Right ventricle myocardium inferior (tissue), 1 donor: ENCODE results near the gene DCLRE1A. TPM values are rescaled to one million over a fixed set of nuclear protein-coding genes. Genes with fewer than 3 reads are reported as not detected.
"Not testable (repeated sequence)": the region's sequence is repeated elsewhere in the genome, so short reads cannot be mapped to it uniquely, and the experiment has no call there.

Source experiments
- ATAC-seq: fragments of 200-7000 bp; cut with Tn5 transposase; one replicate; pipeline ENCODE4 v1.9.1; 2020; ENCODE audit warnings: mild to moderate bottlenecking, moderate library complexity
- DNase-seq: peaks from one replicate; pipeline ENCODE4 v3.0.0; 2021; ENCODE audit errors: missing footprints
- intact Hi-C: fragments of 100-400 bp; cut with DNase I; formaldehyde crosslinking; loops from one replicate; pipeline ENCODE4 v1.11.0; 2022
- total RNA-seq: library from RNA; stranded (reverse); fragmentation: NEBNext Ultra II Directional; extraction: Animal tissue kit (Norgen Biotek cat#: 25700); gene quantifications from one replicate; pipeline ENCODE4 v1.2.1, GENCODE V29; 2021
- donor health status: DM: no; HTN: yes; CAD: no; lungs with severe emphysema.

The DCLRE1A gene
- total RNA-seq, 1 donor from 2014 or later, result 6.8 TPM

- intact Hi-C loops, result no loop called here
- DNase-seq (no peak), ATAC-seq (no peak)
Observed at GRCh38 chr10:113866551-113867394, 12.9 kb upstream of the DCLRE1A start.

- intact Hi-C loops, result no loop called here
- DNase-seq (no peak), ATAC-seq (no peak)
Observed at GRCh38 chr10:113865901-113866300, 12.0 kb upstream of the DCLRE1A start.

- no peak for DNase-seq
- intact Hi-C loops, result loop anchor here (5.0 kb wide), 1 partner anchor 33 kb away; no protein-coding TSS in a partner anchor
- ATAC-seq, result no peak
Observed at GRCh38 chr10:113859261-113859660, 5.4 kb upstream of the DCLRE1A start.

GRCh38 chr10:113858541-113858940, 4.7 kb upstream of the DCLRE1A start:
- intact Hi-C loops, result loop anchor here (5.0 kb wide), 1 partner anchor 34 kb away; no protein-coding TSS in a partner anchor
- DNase-seq (no peak), ATAC-seq (peak; percentile 43)

GRCh38 chr10:113857210-113857609, 3.3 kb upstream of the DCLRE1A start:
- intact Hi-C loops, result loop anchor here (5.0 kb wide), 1 partner anchor 35 kb away; no protein-coding TSS in a partner anchor
- ATAC-seq, result no peak
- DNase-seq, result no peak

- ATAC-seq (no peak), DNase-seq (no peak)
- intact Hi-C loops, result loop anchor here (5.0 kb wide), 1 partner anchor 36 kb away; no protein-coding TSS in a partner anchor
Observed at GRCh38 chr10:113856563-113856962, 2.7 kb upstream of the DCLRE1A start.

- peak; percentile 68 for ATAC-seq
- intact Hi-C loops, result loop anchor here (2.0 to 5.0 kb wide), 5 partner anchors 37 to 246 kb away; partner anchors contain the start of gene ADRB1
- peak; percentile 74 for DNase-seq
Observed at GRCh38 chr10:113854761-113855588, 1.1 kb upstream of the DCLRE1A start.

GRCh38 chr10:113853578-113854012, 287 bp downstream of the DCLRE1A start:
- DNase-seq (no peak), ATAC-seq (peak; percentile 29)
- intact Hi-C loops, result loop anchor here (2.0 to 5.0 kb wide), 4 partner anchors 56 to 247 kb away; partner anchors contain the start of gene ADRB1

- intact Hi-C loops, result loop anchor here (5.0 kb wide), 2 partner anchors 53 to 217 kb away; no protein-coding TSS in a partner anchor
- ATAC-seq (no peak), DNase-seq (no peak)
Observed at GRCh38 chr10:113849946-113850345, 3.9 kb downstream of the DCLRE1A start.

GRCh38 chr10:113849140-113849803, 4.6 kb downstream of the DCLRE1A start:
- intact Hi-C loops, result no loop called here
- ATAC-seq (no peak), DNase-seq (no peak)

GRCh38 chr10:113846036-113846435, 7.8 kb downstream of the DCLRE1A start:
- intact Hi-C loops, result no loop called here
- ATAC-seq, result no peak
- DNase-seq, result no peak

GRCh38 chr10:113843972-113844485, 9.9 kb downstream of the DCLRE1A start:
- DNase-seq (no peak), ATAC-seq (no peak)
- intact Hi-C loops, result no loop called here

- intact Hi-C loops, result no loop called here
- DNase-seq (no peak), ATAC-seq (no peak)
Observed at GRCh38 chr10:113842171-113842570, 11.7 kb downstream of the DCLRE1A start.

GRCh38 chr10:113828567-113828966, 25.3 kb downstream of the DCLRE1A start:
- ATAC-seq, intact Hi-C loops, DNase-seq: not testable (repeated sequence)

- no peak for DNase-seq
- no peak for ATAC-seq
- intact Hi-C loops, result no loop called here
Observed at GRCh38 chr10:113825791-113826190, 28.1 kb downstream of the DCLRE1A start.

GRCh38 chr10:113823389-113823788, 30.5 kb downstream of the DCLRE1A start:
- ATAC-seq, result no peak
- intact Hi-C loops, result no loop called here
- no peak for DNase-seq

GRCh38 chr10:113822174-113822573, 31.7 kb downstream of the DCLRE1A start:
- intact Hi-C loops, result no loop called here
- ATAC-seq, result no peak
- DNase-seq, result no peak

GRCh38 chr10:113821306-113821705, 32.6 kb downstream of the DCLRE1A start:
- DNase-seq, intact Hi-C loops, ATAC-seq: not testable (repeated sequence)
